ENCODE data around the gene PTPRA. TPM values are rescaled to one million over a fixed set of nuclear protein-coding genes. Genes with fewer than 3 reads are reported as not detected.

PTPRA gene
- total and polyA plus RNA-seq, 3 experiments from 2014 or later = 51.6 to 57.8 (median 56.9) TPM

DNA sequence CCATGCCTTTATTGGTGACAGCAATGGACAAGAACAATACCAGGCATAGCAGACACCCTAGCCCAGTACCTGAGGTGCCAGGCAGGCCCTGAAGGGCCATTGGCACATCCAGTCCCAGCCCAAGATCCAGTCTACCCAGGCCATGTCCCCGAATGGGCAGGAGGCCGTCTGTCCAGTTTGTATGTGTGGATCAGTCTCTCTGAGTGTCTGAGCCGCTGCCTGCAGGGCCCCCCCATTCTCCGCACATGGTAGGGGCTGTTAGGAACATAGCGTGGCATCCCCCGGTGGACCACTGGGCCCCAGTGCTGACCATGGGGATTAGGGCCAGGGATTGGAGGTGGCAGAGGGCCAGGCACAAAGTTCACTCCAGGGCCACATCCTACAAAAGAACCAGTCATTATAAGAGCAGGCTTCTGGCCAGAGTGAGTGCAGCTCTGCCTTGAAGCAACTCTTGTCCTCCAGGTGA lies 37.9 kb upstream of the PTPRA start:
- DNase-seq = no peak
- H3K4me1 ChIP-seq (ENCODE audit: insufficient read depth, low read length) = peaks cover 12% of the 10 kb centered on the region
- CTCF ChIA-PET = interaction anchor here (0.6 kb wide), 1 partner anchor 20 kb away, joined by 3 read pairs; no protein-coding TSS in a partner anchor
- no peaks in the 10 kb centered on the region for H3K27me3 Mint-ChIP-seq
- H3K4me3 ChIP-seq (ENCODE audit: low read length) = no peak overlapping the region
- no peak overlapping the region for H3K27ac ChIP-seq (ENCODE audit: low read depth, low read length)
- H3K36me3 Mint-ChIP-seq = peaks cover 0 to 23% (median 15%) of the 10 kb centered on the region in 3 donors
- H3K4me1 Mint-ChIP-seq = peaks cover 13 to 28% (median 16%) of the 10 kb centered on the region in 3 donors
- no peak overlapping the region for H3K4me3 Mint-ChIP-seq
- POLR2A ChIA-PET = no interaction called here
- no peaks in the 10 kb centered on the region for H3K9me3 ChIP-seq (ENCODE audit: low read length)
- no peaks in the 10 kb centered on the region for H3K9me3 Mint-ChIP-seq
- peak overlapping the region in 1 of 8 donors; percentile 56 for H3K27ac Mint-ChIP-seq
- H3K27me3 ChIP-seq (ENCODE audit: insufficient read depth, low read length, poor library complexity, severe bottlenecking) = no peaks in the 10 kb centered on the region
- no peaks in the 10 kb centered on the region for H3K36me3 ChIP-seq (ENCODE audit: insufficient read depth, low read length)

DNA sequence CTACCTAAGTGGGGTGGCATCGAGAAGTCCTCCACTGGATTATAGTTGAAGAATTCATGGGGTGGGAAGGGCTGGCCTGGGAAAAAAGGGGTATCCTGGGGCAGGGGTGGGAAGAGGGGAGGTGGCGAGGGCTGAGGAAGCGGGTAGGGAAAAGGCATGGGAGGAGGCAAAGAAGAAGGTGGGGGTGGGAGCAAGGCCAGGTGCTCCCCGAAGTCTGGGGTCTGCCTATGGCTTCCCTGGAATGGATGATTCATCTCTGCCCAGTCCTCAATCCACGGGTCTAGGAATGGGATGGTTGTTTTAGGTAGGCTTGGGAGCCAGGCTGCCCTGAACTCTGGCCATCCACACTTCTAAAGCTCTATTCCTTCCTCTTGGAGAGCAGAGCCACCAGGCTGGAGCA lies 37.2 kb upstream of the PTPRA start:
- Histone ChIP-seq H3K4me3 (ENCODE audit: low read length) (no peak overlapping the region), H3K9me3 (ENCODE audit: low read length) (no peaks in the 10 kb centered on the region), H3K36me3 (ENCODE audit: insufficient read depth, low read length) (no peaks in the 10 kb centered on the region), H3K4me1 (ENCODE audit: insufficient read depth, low read length) (peaks cover 12% of the 10 kb centered on the region), H3K27me3 (ENCODE audit: insufficient read depth, low read length, poor library complexity, severe bottlenecking) (no peaks in the 10 kb centered on the region), H3K27ac (ENCODE audit: low read depth, low read length) (no peak overlapping the region)
- Mint-ChIP-seq H3K27me3 (no peaks in the 10 kb centered on the region), H3K27ac (peak overlapping the region in 2 of 8 donors; percentile 29 to 31), H3K36me3 (peaks cover 0 to 26% (median 15%) of the 10 kb centered on the region in 3 donors), H3K4me3 (peak overlapping the region in 1 of 7 donors; percentile 60), H3K9me3 (no peaks in the 10 kb centered on the region), H3K4me1 (peaks cover 13 to 32% (median 16%) of the 10 kb centered on the region in 3 donors)
- no peak for DNase-seq
- ChIA-PET POLR2A (no interaction called here), CTCF (no interaction called here)

GRCh38 chr20:2837221-2837960 lies 35.9 kb upstream of the PTPRA start:
- Mint-ChIP-seq H3K9me3 (no peaks in the 10 kb centered on the region), H3K36me3 (peaks cover 0 to 28% (median 15%) of the 10 kb centered on the region in 3 donors), H3K4me3 (peak overlapping the region in 2 of 7 donors; percentile 28 to 60), H3K4me1 (peaks cover 18 to 35% (median 19%) of the 10 kb centered on the region in 3 donors), H3K27ac (peak overlapping the region in 2 of 8 donors; percentile 5 to 34), H3K27me3 (no peaks in the 10 kb centered on the region)
- ChIA-PET CTCF (no interaction called here), POLR2A (no interaction called here)
- no peak overlapping the region for H3K27ac ChIP-seq (ENCODE audit: low read depth, low read length)
- no peaks in the 10 kb centered on the region for H3K9me3 ChIP-seq (ENCODE audit: low read length)
- no peak for DNase-seq
- H3K36me3 ChIP-seq (ENCODE audit: insufficient read depth, low read length) = no peaks in the 10 kb centered on the region
- H3K27me3 ChIP-seq (ENCODE audit: insufficient read depth, low read length, poor library complexity, severe bottlenecking) = no peaks in the 10 kb centered on the region
- no peak overlapping the region for H3K4me3 ChIP-seq (ENCODE audit: low read length)
- peaks cover 23% of the 10 kb centered on the region for H3K4me1 ChIP-seq (ENCODE audit: insufficient read depth, low read length)

DNA sequence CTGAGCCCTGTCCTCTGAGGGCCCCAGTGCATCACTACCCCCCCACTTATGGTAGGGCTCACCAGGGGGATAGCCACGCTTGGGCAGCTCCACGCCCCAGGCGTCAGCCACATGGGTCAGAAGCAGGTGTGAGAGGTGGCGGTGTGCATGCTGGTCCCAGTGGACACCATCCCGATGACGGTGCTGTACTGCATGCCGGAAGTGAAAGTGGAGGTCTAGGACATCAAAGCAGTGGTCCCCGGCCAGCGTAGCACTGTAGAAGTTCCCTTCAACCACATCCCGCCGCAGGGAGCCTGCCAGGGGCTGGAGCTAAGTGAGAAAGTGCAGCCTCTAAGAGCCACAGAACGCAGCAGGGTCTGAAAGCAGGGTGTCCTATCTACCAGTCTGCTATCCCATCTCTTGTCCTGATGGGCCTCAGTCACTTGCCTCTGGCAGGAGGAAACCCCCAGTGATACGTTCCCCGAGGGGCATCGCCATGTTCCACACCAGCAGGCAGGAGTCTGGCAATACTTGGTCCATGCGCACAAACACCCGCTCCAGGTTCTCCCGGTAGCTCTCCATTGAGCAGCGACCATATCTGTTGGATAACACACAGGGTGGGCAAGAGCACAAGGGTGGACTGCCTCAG lies 35.0 kb upstream of the PTPRA start:
- Histone ChIP-seq H3K27me3 (ENCODE audit: insufficient read depth, low read length, poor library complexity, severe bottlenecking) (no peaks in the 10 kb centered on the region), H3K36me3 (ENCODE audit: insufficient read depth, low read length) (no peaks in the 10 kb centered on the region), H3K4me1 (ENCODE audit: insufficient read depth, low read length) (peaks cover 23% of the 10 kb centered on the region), H3K4me3 (ENCODE audit: low read length) (no peak overlapping the region), H3K27ac (ENCODE audit: low read depth, low read length) (no peak overlapping the region), H3K9me3 (ENCODE audit: low read length) (no peaks in the 10 kb centered on the region)
- Mint-ChIP-seq H3K4me1 (peaks cover 19 to 39% (median 20%) of the 10 kb centered on the region in 3 donors), H3K27me3 (no peaks in the 10 kb centered on the region), H3K36me3 (peaks cover 0 to 30% (median 13%) of the 10 kb centered on the region in 3 donors), H3K4me3 (peak overlapping the region in 6 of 7 donors; percentile 34 to 61 (median 49)), H3K9me3 (no peaks in the 10 kb centered on the region), H3K27ac (peak overlapping the region in 1 of 8 donors; percentile 51)
- POLR2A ChIA-PET = no interaction called here
- DNase-seq = no peak
- CTCF ChIA-PET = interaction anchor here (1.7 kb wide), 1 partner anchor 11 kb away, joined by 4 read pairs; no protein-coding TSS in a partner anchor

DNA sequence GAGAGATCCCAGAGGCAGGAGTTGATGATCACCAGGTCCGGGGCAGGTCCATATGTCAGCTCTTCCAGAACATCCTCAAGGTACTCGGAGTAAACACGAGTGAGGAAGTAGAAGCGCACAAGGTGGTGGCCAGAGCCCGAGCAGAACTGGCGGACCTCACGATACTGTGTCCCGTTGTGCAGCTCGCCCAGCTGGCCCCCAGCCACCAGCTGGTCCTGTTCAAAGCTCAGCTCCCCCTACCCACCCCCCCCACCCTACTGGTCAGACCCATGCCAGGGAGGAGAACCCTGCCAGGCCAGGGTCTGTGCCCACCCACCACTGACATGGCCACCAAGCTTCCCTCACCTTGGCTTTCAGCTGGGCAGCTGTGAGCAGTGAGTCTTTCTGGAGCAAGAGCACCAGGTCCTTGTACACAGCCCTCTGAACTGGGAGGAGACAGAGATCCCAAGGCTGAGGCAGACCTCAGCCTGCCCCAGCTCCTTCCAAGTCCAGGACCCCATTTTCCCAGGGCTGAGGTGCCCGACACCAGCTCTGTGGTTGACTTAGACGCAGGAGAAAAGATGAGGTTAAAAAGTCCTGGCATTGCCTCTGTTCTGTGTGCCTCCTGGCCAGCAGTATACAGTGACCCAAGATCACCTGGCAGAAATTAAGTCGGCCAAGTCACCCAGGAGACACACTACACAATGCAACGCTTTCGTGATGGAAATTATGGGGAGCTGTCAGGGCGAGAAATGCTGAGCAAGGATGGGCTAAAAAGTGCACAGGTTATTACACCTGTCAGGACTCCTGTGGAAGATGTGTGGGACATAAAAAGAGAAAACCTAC lies 34.2 kb upstream of the PTPRA start:
- Histone ChIP-seq H3K9me3 (ENCODE audit: low read length) (no peaks in the 10 kb centered on the region), H3K27me3 (ENCODE audit: insufficient read depth, low read length, poor library complexity, severe bottlenecking) (no peaks in the 10 kb centered on the region), H3K4me1 (ENCODE audit: insufficient read depth, low read length) (peaks cover 23% of the 10 kb centered on the region), H3K36me3 (ENCODE audit: insufficient read depth, low read length) (no peaks in the 10 kb centered on the region), H3K27ac (ENCODE audit: low read depth, low read length) (no peak overlapping the region), H3K4me3 (ENCODE audit: low read length) (peak overlapping the region; percentile 87)
- Mint-ChIP-seq H3K9me3 (no peaks in the 10 kb centered on the region), H3K36me3 (peaks cover 0 to 31% (median 12%) of the 10 kb centered on the region in 3 donors), H3K27me3 (no peaks in the 10 kb centered on the region), H3K4me3 (peak overlapping the region; percentile 84 to 92 (median 87)), H3K4me1 (peaks cover 23 to 46% (median 28%) of the 10 kb centered on the region in 3 donors), H3K27ac (peak overlapping the region; percentile 65 to 95 (median 82))
- ChIA-PET POLR2A (interaction anchor here (0.7 to 1.7 kb wide), 2 partner anchors 75 to 98 kb away, joined by 3 read pairs; no protein-coding TSS in a partner anchor), CTCF (interaction anchor here (1.1 to 1.7 kb wide), 3 partner anchors 10 to 86 kb away, joined by 3 to 5 read pairs (median 4); no protein-coding TSS in a partner anchor)
- DNase-seq = no peak

GRCh38 chr20:2839732-2840137 lies 33.5 kb upstream of the PTPRA start:
- H3K36me3 Mint-ChIP-seq = peaks cover 0 to 31% (median 14%) of the 10 kb centered on the region in 3 donors
- peaks cover 29 to 53% (median 35%) of the 10 kb centered on the region in 3 donors for H3K4me1 Mint-ChIP-seq
- no peaks in the 10 kb centered on the region for H3K9me3 Mint-ChIP-seq
- peak overlapping the region; percentile 65 to 95 (median 82) for H3K27ac Mint-ChIP-seq
- Histone ChIP-seq H3K9me3 (ENCODE audit: low read length) (no peaks in the 10 kb centered on the region), H3K36me3 (ENCODE audit: insufficient read depth, low read length) (no peaks in the 10 kb centered on the region), H3K4me1 (ENCODE audit: insufficient read depth, low read length) (peaks cover 23% of the 10 kb centered on the region), H3K27me3 (ENCODE audit: insufficient read depth, low read length, poor library complexity, severe bottlenecking) (no peaks in the 10 kb centered on the region), H3K4me3 (ENCODE audit: low read length) (peak overlapping the region; percentile 87), H3K27ac (ENCODE audit: low read depth, low read length) (no peak overlapping the region)
- H3K4me3 Mint-ChIP-seq = peak overlapping the region; percentile 84 to 92 (median 87)
- H3K27me3 Mint-ChIP-seq = no peaks in the 10 kb centered on the region
- POLR2A ChIA-PET = interaction anchor here (0.5 to 1.9 kb wide), 5 partner anchors 15 to 175 kb away, joined by 3 to 6 read pairs (median 3); partner anchors contain the start of gene IDH3B
- DNase-seq = no peak
- CTCF ChIA-PET = interaction anchor here (0.8 to 1.8 kb wide), 5 partner anchors 12 to 187 kb away, joined by 3 to 5 read pairs (median 3); partner anchors contain the start of gene NOP56

DNA sequence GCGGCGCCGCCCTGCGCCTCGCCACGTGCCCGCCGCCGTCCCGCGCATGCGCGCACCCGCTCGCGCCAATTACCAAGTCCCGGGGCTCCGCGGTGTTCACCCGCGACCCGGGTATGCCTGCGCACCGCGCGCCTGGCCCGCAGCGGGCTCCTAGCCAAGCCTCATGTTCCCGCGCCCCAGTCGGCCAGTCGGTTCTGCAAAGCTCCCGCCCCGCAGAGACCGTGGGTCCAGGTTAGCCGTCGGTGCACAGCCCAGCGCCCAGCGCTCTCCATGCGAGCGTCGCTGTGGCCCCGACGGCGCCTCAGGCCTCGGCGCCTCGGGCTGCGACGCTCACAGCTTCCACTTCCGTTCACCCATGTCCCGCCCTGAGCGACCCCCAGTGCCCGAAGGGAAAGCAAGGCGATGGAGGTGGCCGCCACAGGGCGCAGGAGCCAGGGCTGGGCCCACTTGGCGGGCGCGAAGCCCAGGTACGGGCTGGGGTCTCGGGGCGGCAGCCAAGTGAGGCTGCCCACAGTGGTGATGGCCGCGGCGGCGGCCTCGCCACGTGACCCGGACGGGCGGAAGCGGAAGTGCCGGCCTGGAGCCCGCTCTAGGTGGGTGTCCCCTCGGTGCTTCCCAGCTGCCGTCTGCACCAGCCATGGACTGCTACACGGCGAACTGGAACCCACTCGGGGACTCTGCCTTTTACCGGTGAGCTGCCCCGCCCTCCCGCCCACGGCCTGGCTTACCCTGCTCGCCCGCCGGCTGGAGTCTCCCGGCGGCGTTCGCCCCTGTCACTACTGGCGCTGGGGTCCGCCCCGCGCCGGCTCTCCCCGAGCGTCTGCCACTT lies 32.9 kb upstream of the PTPRA start, which contains the start of the genes PCED1A and VPS16:
PCED1A (minus strand) TSS at position 518 of the 829 bp plus-strand sequence. CDS start 743 bp downstream, outside the sequence.
VPS16 (plus strand) TSS at position 608 of the 829 bp plus-strand sequence; CDS start at position 638, 30 bp downstream.
- POLR2A ChIA-PET = interaction anchor here (0.5 to 1.9 kb wide), 9 partner anchors 14 to 256 kb away, joined by 3 to 8 read pairs (median 3); partner anchors contain the start of genes IDH3B and PTPRA
- H3K27ac ChIP-seq (ENCODE audit: low read depth, low read length) = peak within 1 kb of the TSS; percentile 85
- Mint-ChIP-seq H3K27me3 (no peaks in the 10 kb centered on the region), H3K27ac (peak within 1 kb of the TSS; percentile 84 to 95 (median 89)), H3K4me3 (peak within 1 kb of the TSS; percentile 86 to 95 (median 89)), H3K9me3 (no peaks in the 10 kb centered on the region), H3K36me3 (peaks cover 0 to 25% (median 9%) of the 10 kb centered on the region in 3 donors), H3K4me1 (peaks cover 33 to 59% (median 40%) of the 10 kb centered on the region in 3 donors)
- CTCF ChIA-PET = interaction anchor here (0.8 to 1.8 kb wide), 6 partner anchors 9 to 187 kb away, joined by 3 to 5 read pairs (median 3); partner anchors contain the start of gene NOP56
- DNase-seq = peak; percentile 82 to 92 (median 85)
- H3K4me1 ChIP-seq (ENCODE audit: insufficient read depth, low read length) = peaks cover 23% of the 10 kb centered on the region
- no peaks in the 10 kb centered on the region for H3K36me3 ChIP-seq (ENCODE audit: insufficient read depth, low read length)
- peak within 1 kb of the TSS; percentile 87 for H3K4me3 ChIP-seq (ENCODE audit: low read length)
- H3K27me3 ChIP-seq (ENCODE audit: insufficient read depth, low read length, poor library complexity, severe bottlenecking) = no peaks in the 10 kb centered on the region
- H3K9me3 ChIP-seq (ENCODE audit: low read length) = no peaks in the 10 kb centered on the region

All from CD8-positive, alpha-beta memory T cell (primary cell).